HepG2 (cell line): ENCODE measurements around the gene TKFC. TPM values are rescaled to one million over a fixed set of nuclear protein-coding genes. Genes with fewer than 3 reads are reported as not detected.

Experiments used
- ARNT2 ChIP-seq: sonication (generic); formaldehyde crosslinking; IDR thresholded peaks from 2 replicates; pipeline ENCODE4 v1.8.0; 2022; ENCODE audit warnings: mild to moderate bottlenecking, low read depth, missing genetic modification reagents, moderate library complexity
- DPF2 ChIP-seq: sonication (generic); formaldehyde crosslinking; IDR thresholded peaks from 2 replicates; pipeline ENCODE4 v1.4.0; 2020; ENCODE audit warnings: mild to moderate bottlenecking, low read depth, missing genetic modification reagents, borderline replicate concordance
- FOSL2 ChIP-seq: sonication (generic); formaldehyde crosslinking; IDR thresholded peaks from 2 replicates; pipeline ENCODE4 v1.4.0; 2020; ENCODE audit warnings: missing genetic modification reagents
- KAT8 ChIP-seq: IDR thresholded peaks from 2 replicates; pipeline ENCODE4 v1.6.1; 2016; ENCODE audit warnings: missing genetic modification reagents, missing compliant biosample characterization
- NCOR1 ChIP-seq: fragments of 200-600 bp; sonication (generic); IDR thresholded peaks from 2 replicates; pipeline ENCODE4 v1.7.0; 2017; ENCODE audit warnings: antibody characterized with exemption, low read length, borderline replicate concordance
- NR2F1 ChIP-seq, 2 experiments: fragments of 450-650 bp in 1 of 2; formaldehyde crosslinking in 1 of 2; IDR thresholded peaks; 2 replicates each; pipeline versions ENCODE4 v1.5.0 to v1.6.1; 2016 to 2020; ENCODE audit warnings: mild to moderate bottlenecking in 1 of 2, missing compliant biosample characterization in 1 of 2, missing genetic modification reagents in 1 of 2, moderate library complexity in 1 of 2
- XBP1 ChIP-seq: sonication (generic); formaldehyde crosslinking; IDR thresholded peaks from 2 replicates; pipeline ENCODE4 v1.5.0; 2020; ENCODE audit warnings: missing genetic modification reagents
- ZNF12 ChIP-seq: sonication (generic); formaldehyde crosslinking; IDR thresholded peaks from 2 replicates; pipeline ENCODE4 v1.5.0; 2020; ENCODE audit warnings: missing genetic modification reagents
- ZNF30 ChIP-seq: sonication (generic); formaldehyde crosslinking; IDR thresholded peaks from 2 replicates; pipeline ENCODE4 v1.5.0; 2020; ENCODE audit warnings: mild to moderate bottlenecking, missing genetic modification reagents
- ZNF619 ChIP-seq: sonication (generic); formaldehyde crosslinking; IDR thresholded peaks from 2 replicates; pipeline ENCODE4 v1.4.0; 2020; ENCODE audit warnings: mild to moderate bottlenecking, missing genetic modification reagents
- ZNF746 ChIP-seq: sonication (generic); formaldehyde crosslinking; IDR thresholded peaks from 2 replicates; pipeline ENCODE4 v1.8.0; 2022; ENCODE audit warnings: mild to moderate bottlenecking, missing genetic modification reagents
- polyA plus RNA-seq, 8 experiments: library from polyadenylated mRNA; depleted of rRNA in 3 of 8; stranded (reverse) in 7 of 8; unstranded in 1 of 8; fragments of >200 nt; fragmentation: Illumina TruSeq in 4 of 8; extraction: Trizol in 4 of 8; gene quantifications; 2 replicates each; pipeline versions ENCODE4 v1.2.1 to v1.2.3, GENCODE V29; 2011 to 2016; ENCODE audit warnings: low read depth in 4 of 8, missing spikeins in 1 of 8, mixed read lengths in 1 of 8; ENCODE audit not compliant: insufficient read depth in 1 of 8
- total RNA-seq, 5 experiments: library from RNA; depleted of rRNA; stranded (reverse); fragments of >200 nt; fragmentation: Illumina TruSeq; extraction: Trizol; gene quantifications; 2 replicates each; pipeline ENCODE4 v1.2.3, GENCODE V29; 2016; ENCODE audit warnings: low read depth in 1 of 5
- TF ChIP-seq, protein P1 (sequence below): sonication (generic); formaldehyde crosslinking; IDR thresholded peaks from 2 replicates; pipeline ENCODE4 v1.4.0; 2020; ENCODE audit warnings: missing genetic modification reagents
- TF ChIP-seq, protein P2 (sequence below), 2 experiments: sonication (generic) in 1 of 2; formaldehyde crosslinking in 1 of 2; IDR thresholded peaks; 2 replicates each; pipeline versions ENCODE4 v1.5.1 to v1.6.1; 2011 to 2020; ENCODE audit warnings: borderline replicate concordance in 1 of 2, low read depth in 1 of 2, low read length in 1 of 2, mild to moderate bottlenecking in 1 of 2, missing genetic modification reagents in 1 of 2, moderate library complexity in 1 of 2
- TF ChIP-seq, protein P3 (sequence below): sonication (generic); formaldehyde crosslinking; IDR thresholded peaks from 2 replicates; pipeline ENCODE4 v1.4.0; 2020; ENCODE audit warnings: missing genetic modification reagents, borderline replicate concordance

Gene TKFC
- total and polyA plus RNA-seq, 2 of the 13 experiments (the other 11 are each of a cell fraction or from before 2014, with no cell fraction given): 147 to 197 TPM

DNA sequence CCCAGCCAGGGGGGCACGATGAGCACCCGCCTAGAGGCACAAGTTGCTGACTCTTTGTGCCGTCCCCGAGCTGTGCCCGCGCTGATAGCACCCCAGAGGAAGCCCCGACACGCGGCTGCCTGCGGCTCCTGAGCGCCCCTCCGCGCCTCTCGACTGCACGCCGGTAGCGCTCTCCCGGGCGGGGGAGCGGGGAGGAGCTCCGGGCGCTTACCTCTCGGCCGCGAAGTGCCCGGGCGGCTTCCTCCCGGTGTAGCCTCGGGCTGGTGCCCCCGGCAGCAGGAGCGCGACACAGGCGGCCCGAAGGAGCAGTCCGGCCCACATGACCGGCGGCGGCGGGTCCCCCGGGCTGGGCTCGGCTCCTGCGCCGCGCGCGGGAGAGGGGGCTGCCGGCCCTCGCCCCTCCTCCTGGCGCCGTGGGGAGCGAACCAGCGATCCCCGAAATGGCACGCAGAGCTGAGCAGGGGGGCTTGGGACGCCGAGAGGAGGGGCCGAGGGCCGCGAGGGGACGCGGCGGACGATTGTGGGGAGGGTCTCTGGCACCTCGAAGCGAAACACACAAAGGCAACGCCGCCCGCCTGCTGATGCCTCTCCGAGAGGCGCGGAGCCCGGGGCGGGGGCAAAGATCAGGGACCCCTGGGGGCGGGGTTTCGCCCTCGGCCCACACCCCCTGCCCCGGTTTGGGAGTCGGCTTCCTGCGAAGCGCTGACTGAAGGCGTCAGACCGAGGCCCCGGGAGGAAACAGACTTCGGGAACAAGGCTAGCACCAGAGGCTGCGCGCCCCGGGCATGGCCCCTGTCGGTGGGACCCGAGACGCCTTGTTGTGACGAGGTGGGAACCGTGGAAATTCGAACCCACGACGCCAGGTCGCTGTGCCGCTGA is 38.1 kb upstream of the TKFC start, which contains the start of gene VWCE (continued):
- TF ChIP-seq, protein P1, sequence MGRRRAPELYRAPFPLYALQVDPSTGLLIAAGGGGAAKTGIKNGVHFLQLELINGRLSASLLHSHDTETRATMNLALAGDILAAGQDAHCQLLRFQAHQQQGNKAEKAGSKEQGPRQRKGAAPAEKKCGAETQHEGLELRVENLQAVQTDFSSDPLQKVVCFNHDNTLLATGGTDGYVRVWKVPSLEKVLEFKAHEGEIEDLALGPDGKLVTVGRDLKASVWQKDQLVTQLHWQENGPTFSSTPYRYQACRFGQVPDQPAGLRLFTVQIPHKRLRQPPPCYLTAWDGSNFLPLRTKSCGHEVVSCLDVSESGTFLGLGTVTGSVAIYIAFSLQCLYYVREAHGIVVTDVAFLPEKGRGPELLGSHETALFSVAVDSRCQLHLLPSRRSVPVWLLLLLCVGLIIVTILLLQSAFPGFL (CRISPR knock-in tag): no peak
- TF ChIP-seq NCOR1 (peak; percentile 61; the same call in 1 of the 2 replicates), XBP1 (CRISPR knock-in tag) (no peak; the same call in 1 of the 2 replicates), ZNF746 (CRISPR knock-in tag) (0 out of 2 replicates have a peak, but pooled peaks have one; percentile 29), FOSL2 (peak; percentile 15), ZNF619 (CRISPR knock-in tag) (0 out of 2 replicates have a peak, but pooled peaks have one; percentile 40), DPF2 (no peak), ARNT2 (CRISPR knock-in tag) (no peak; the same call in 1 of the 2 replicates), KAT8 (CRISPR knock-in tag) (0 out of 2 replicates have a peak, but pooled peaks have one; percentile 55), NR2F1 (CRISPR knock-in tag; IDR thresholded peaks at IDR 0.05) (peak in 1 of 2 experiments; percentile 54; a peak in 3 of 4 replicates), ZNF12 (CRISPR knock-in tag) (no peak; the same call in 1 of the 2 replicates), ZNF30 (CRISPR knock-in tag) (0 out of 2 replicates have a peak, but pooled peaks have one; percentile 58)
- TF ChIP-seq, protein P2, sequence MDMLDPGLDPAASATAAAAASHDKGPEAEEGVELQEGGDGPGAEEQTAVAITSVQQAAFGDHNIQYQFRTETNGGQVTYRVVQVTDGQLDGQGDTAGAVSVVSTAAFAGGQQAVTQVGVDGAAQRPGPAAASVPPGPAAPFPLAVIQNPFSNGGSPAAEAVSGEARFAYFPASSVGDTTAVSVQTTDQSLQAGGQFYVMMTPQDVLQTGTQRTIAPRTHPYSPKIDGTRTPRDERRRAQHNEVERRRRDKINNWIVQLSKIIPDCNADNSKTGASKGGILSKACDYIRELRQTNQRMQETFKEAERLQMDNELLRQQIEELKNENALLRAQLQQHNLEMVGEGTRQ (IDR thresholded peaks at IDR 0.05; ENCODE audit: low read depth, low read length): no peak
- TF ChIP-seq, protein P2 (CRISPR knock-in tag; IDR thresholded peaks at IDR 0.05; ENCODE audit: borderline replicate concordance): no peak
- TF ChIP-seq, protein P3, sequence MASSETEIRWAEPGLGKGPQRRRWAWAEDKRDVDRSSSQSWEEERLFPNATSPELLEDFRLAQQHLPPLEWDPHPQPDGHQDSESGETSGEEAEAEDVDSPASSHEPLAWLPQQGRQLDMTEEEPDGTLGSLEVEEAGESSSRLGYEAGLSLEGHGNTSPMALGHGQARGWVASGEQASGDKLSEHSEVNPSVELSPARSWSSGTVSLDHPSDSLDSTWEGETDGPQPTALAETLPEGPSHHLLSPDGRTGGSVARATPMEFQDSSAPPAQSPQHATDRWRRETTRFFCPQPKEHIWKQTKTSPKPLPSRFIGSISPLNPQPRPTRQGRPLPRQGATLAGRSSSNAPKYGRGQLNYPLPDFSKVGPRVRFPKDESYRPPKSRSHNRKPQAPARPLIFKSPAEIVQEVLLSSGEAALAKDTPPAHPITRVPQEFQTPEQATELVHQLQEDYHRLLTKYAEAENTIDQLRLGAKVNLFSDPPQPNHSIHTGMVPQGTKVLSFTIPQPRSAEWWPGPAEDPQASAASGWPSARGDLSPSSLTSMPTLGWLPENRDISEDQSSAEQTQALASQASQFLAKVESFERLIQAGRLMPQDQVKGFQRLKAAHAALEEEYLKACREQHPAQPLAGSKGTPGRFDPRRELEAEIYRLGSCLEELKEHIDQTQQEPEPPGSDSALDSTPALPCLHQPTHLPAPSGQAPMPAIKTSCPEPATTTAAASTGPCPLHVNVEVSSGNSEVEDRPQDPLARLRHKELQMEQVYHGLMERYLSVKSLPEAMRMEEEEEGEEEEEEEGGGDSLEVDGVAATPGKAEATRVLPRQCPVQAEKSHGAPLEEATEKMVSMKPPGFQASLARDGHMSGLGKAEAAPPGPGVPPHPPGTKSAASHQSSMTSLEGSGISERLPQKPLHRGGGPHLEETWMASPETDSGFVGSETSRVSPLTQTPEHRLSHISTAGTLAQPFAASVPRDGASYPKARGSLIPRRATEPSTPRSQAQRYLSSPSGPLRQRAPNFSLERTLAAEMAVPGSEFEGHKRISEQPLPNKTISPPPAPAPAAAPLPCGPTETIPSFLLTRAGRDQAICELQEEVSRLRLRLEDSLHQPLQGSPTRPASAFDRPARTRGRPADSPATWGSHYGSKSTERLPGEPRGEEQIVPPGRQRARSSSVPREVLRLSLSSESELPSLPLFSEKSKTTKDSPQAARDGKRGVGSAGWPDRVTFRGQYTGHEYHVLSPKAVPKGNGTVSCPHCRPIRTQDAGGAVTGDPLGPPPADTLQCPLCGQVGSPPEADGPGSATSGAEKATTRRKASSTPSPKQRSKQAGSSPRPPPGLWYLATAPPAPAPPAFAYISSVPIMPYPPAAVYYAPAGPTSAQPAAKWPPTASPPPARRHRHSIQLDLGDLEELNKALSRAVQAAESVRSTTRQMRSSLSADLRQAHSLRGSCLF: no peak
